Vagina (tissue), 2 donors: ENCODE results near the gene CREB5. TPM values are rescaled to one million over a fixed set of nuclear protein-coding genes. Genes with fewer than 3 reads are reported as not detected.

ENCODE experiments used
- DNase-seq, 2 donors: peaks; one replicate each; pipeline ENCODE4 v3.0.0-alpha.2; 2017; ENCODE audit errors: extremely low spot score in 2 of 2
- H3K27ac ChIP-seq: fragments of 200-600 bp; sonication (generic); one replicate; pipeline ENCODE4 v1.5.1; 2019
- H3K27me3 ChIP-seq: fragments of 200-600 bp; sonication (generic); one replicate; pipeline ENCODE4 v1.5.1; 2019
- H3K36me3 ChIP-seq, 2 donors: fragments of 200-600 bp; sonication (generic); one replicate each; pipeline ENCODE4 v1.5.1; 2017 to 2019
- H3K4me1 ChIP-seq: fragments of 200-600 bp; sonication (generic); one replicate; pipeline ENCODE4 v1.5.1; 2019
- H3K4me3 ChIP-seq, 2 donors: fragments of 200-600 bp; sonication (generic); 1 replicate in 1 of 2; 2 replicates in 1 of 2; pipeline ENCODE4 v1.5.1; 2016 to 2019
- H3K9me3 ChIP-seq: fragments of 200-600 bp; sonication (generic); one replicate; pipeline ENCODE4 v1.5.1; 2019
- CTCF ChIP-seq, 3 experiments: fragments of 450-650 bp in 2 of 3; fragments of 200-600 bp in 1 of 3; sonication (generic) in 1 of 3; IDR thresholded peaks; one replicate each; pipeline ENCODE4 v1.5.1; 2017 to 2019; ENCODE audit warnings: antibody characterized with exemption in 3 of 3, mild to moderate bottlenecking in 2 of 3, moderate library complexity in 2 of 3
- POLR2A ChIP-seq, 2 donors: fragments of 450-650 bp; IDR thresholded peaks; one replicate each; pipeline ENCODE4 v1.6.1; 2017; ENCODE audit warnings: antibody characterized with exemption in 2 of 2, mild to moderate bottlenecking in 2 of 2, moderate library complexity in 2 of 2
- POLR2AphosphoS5 ChIP-seq, 2 donors: sonication (generic); formaldehyde crosslinking; IDR thresholded peaks; one replicate each; pipeline ENCODE4 v1.9.0; 2017; ENCODE audit warnings: antibody characterized with exemption in 2 of 2, mild to moderate bottlenecking in 2 of 2, low read depth in 1 of 2; ENCODE audit not compliant: insufficient read depth in 1 of 2
- intact Hi-C: fragments of 100-400 bp; cut with DNase I; formaldehyde crosslinking; loops from one replicate; pipeline ENCODE4 v1.15.1; 2023
- total RNA-seq: library from RNA; depleted of rRNA; stranded (reverse); fragments of >200 nt; gene quantifications from one replicate; pipeline ENCODE4 v1.2.3, GENCODE V29; 2016

The CREB5 gene
- total RNA-seq, 1 donor from 2014 or later: 23.1 TPM

GRCh38 chr7:28724563-28724962 lies 312.2 kb downstream of the CREB5 start:
- Histone ChIP-seq H3K9me3 (no peaks in the 10 kb centered on the region), H3K4me1 (peaks cover 12% of the 10 kb centered on the region), H3K36me3 (no peaks in the 10 kb centered on the region), H3K27ac (no peak overlapping the region), H3K4me3 (no peak overlapping the region), H3K27me3 (no peaks in the 10 kb centered on the region)
- TF ChIP-seq POLR2A (IDR thresholded peaks at IDR 0.05) (no peak), CTCF (IDR thresholded peaks at IDR 0.05) (no peak), POLR2AphosphoS5 (IDR thresholded peaks at IDR 0.05; ENCODE audit: insufficient read depth in 1 of 2, low read depth in 1 of 2) (no peak)
- no peak for DNase-seq
- intact Hi-C loops: no loop called here

- TF ChIP-seq CTCF (IDR thresholded peaks at IDR 0.05) (no peak), POLR2AphosphoS5 (IDR thresholded peaks at IDR 0.05; ENCODE audit: insufficient read depth in 1 of 2, low read depth in 1 of 2) (no peak), POLR2A (IDR thresholded peaks at IDR 0.05) (no peak)
- Histone ChIP-seq H3K27me3 (no peaks in the 10 kb centered on the region), H3K9me3 (no peaks in the 10 kb centered on the region), H3K4me3 (no peak overlapping the region), H3K27ac (no peak overlapping the region), H3K4me1 (peaks cover 12% of the 10 kb centered on the region), H3K36me3 (no peaks in the 10 kb centered on the region)
- no peak for DNase-seq
- intact Hi-C loops: no loop called here
Observed at GRCh38 chr7:28725045-28725642, 312.8 kb downstream of the CREB5 start.

- Histone ChIP-seq H3K9me3 (no peaks in the 10 kb centered on the region), H3K27me3 (no peaks in the 10 kb centered on the region), H3K36me3 (no peaks in the 10 kb centered on the region), H3K4me1 (peaks cover 12% of the 10 kb centered on the region), H3K27ac (no peak overlapping the region), H3K4me3 (no peak overlapping the region)
- no peak for DNase-seq
- TF ChIP-seq CTCF (IDR thresholded peaks at IDR 0.05) (no peak), POLR2AphosphoS5 (IDR thresholded peaks at IDR 0.05; ENCODE audit: insufficient read depth in 1 of 2, low read depth in 1 of 2) (no peak), POLR2A (IDR thresholded peaks at IDR 0.05) (no peak)
- intact Hi-C loops: no loop called here
Observed at GRCh38 chr7:28725911-28726310, 313.6 kb downstream of the CREB5 start.

- Histone ChIP-seq H3K4me3 (no peak overlapping the region), H3K27me3 (no peaks in the 10 kb centered on the region), H3K9me3 (no peaks in the 10 kb centered on the region), H3K27ac (no peak overlapping the region), H3K36me3 (no peaks in the 10 kb centered on the region), H3K4me1 (peaks cover 15% of the 10 kb centered on the region)
- intact Hi-C loops: no loop called here
- no peak for TF ChIP-seq POLR2AphosphoS5 (IDR thresholded peaks at IDR 0.05; ENCODE audit: insufficient read depth in 1 of 2, low read depth in 1 of 2)
- TF ChIP-seq POLR2A (IDR thresholded peaks at IDR 0.05): no peak
- TF ChIP-seq CTCF (IDR thresholded peaks at IDR 0.05): no peak
- DNase-seq: no peak
Observed at GRCh38 chr7:28726555-28726954, 314.2 kb downstream of the CREB5 start.

GRCh38 chr7:28729281-28729680 lies 317.0 kb downstream of the CREB5 start:
- Histone ChIP-seq H3K4me3 (no peak overlapping the region), H3K27ac (no peak overlapping the region), H3K4me1 (peaks cover 34% of the 10 kb centered on the region), H3K27me3 (no peaks in the 10 kb centered on the region), H3K36me3 (no peaks in the 10 kb centered on the region), H3K9me3 (no peaks in the 10 kb centered on the region)
- no peak for TF ChIP-seq POLR2AphosphoS5 (IDR thresholded peaks at IDR 0.05; ENCODE audit: insufficient read depth in 1 of 2, low read depth in 1 of 2)
- TF ChIP-seq CTCF (IDR thresholded peaks at IDR 0.05): no peak
- TF ChIP-seq POLR2A (IDR thresholded peaks at IDR 0.05): no peak
- intact Hi-C loops: no loop called here
- DNase-seq: no peak
